HG02588 (cell line): ENCODE data around the gene SIX2.

Experiments
- ATAC-seq: cut with Tn5 transposase; IDR thresholded peaks from one replicate; pipeline ENCODE4 v1.9.1; 2021; ENCODE audit warnings: mild to moderate bottlenecking, moderate library complexity; ENCODE audit not compliant: unreplicated experiment

The SIX2 gene

GRCh38 chr2:45020439-45020838 is 11.2 kb upstream of the SIX2 start:
- no peak for ATAC-seq

GRCh38 chr2:45018023-45018422 is 8.8 kb upstream of the SIX2 start:
- no peak for ATAC-seq

DNA sequence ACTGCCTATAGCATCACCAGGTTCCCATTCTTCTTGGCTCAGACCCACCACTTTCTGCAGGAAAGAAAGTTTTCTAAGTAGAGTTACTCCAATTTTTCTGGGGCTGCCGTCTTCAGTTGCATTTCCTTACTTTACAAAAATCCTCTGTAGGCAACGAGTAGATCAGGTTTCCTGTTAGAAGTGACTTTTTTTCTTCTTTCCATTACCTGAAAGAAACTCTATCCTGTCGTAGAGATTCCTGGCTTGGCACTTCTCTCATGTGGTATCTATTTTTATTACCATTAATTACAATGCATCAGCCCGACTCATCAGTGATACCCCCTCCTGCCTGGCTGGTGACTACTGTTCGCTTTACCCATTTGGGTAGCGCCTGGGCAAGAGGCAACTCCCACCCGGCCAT is 5.6 kb upstream of the SIX2 start:
- no peak for ATAC-seq

GRCh38 chr2:45014016-45014702 is 4.9 kb upstream of the SIX2 start:
- no peak for ATAC-seq

- no peak for ATAC-seq
Observed at GRCh38 chr2:45013229-45014015, 4.2 kb upstream of the SIX2 start.

- ATAC-seq = no peak
Observed at GRCh38 chr2:45012733-45013132, 3.5 kb upstream of the SIX2 start.

GRCh38 chr2:45011621-45012602 is 2.7 kb upstream of the SIX2 start:
- no peak for ATAC-seq

DNA sequence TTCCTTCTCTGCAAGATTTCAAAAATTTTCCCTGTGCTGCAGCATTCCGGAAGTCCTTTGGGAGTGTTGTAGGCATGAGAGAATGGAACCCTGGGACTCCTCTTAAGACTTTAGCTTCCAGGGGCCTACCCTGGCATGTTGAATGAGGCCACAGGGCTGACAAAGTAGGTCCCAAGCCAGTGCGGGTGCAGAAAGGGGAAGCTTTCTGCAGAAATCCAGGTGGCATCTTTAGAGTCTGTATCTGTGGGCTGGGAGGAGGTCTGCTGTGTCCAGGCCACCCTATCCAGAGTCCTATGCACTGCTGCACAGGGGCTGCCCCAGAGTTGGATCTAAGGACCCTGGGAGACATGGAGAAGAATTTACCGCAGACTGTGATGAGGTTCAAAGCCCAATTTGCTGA is 1.9 kb upstream of the SIX2 start:
- no peak for ATAC-seq

DNA sequence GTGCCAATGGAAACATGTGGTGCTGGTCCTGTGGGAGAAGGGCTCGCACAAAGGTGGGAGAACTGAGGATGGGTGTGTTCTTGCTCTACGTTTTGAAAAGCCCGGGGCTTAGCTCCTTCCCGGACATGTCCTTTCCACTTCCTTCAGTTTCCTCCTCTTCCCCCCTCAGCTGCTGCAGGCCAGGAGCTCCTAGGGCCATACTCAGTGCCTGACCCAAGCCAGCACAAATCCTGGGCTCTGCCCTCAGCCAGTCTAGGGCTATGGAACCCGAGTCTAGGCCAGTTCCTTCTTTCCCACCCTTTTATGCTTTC is 1.4 kb upstream of the SIX2 start:
- ATAC-seq = no peak

- no peak for ATAC-seq
Observed at GRCh38 chr2:45009928-45010701, 863 bp upstream of the SIX2 start.

- no peak for ATAC-seq
Observed at GRCh38 chr2:45008296-45009129, 739 bp downstream of the SIX2 start.

DNA sequence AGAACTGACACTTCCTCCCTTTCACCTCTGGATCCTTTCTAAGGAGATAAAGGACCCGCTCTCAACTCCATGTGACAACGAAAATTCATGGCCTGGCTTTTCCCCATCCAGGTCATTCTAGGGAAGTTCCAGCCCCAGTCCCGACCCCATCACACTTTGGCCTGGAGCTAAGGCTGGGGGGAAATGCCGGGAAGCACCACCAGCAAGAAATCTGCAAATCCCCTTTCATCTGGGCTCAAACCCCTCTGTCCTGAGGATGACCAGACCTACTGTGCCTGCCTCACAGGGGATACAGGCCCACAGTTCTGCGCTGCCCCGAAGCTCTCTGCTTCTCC is 1.3 kb downstream of the SIX2 start:
- ATAC-seq = no peak

DNA sequence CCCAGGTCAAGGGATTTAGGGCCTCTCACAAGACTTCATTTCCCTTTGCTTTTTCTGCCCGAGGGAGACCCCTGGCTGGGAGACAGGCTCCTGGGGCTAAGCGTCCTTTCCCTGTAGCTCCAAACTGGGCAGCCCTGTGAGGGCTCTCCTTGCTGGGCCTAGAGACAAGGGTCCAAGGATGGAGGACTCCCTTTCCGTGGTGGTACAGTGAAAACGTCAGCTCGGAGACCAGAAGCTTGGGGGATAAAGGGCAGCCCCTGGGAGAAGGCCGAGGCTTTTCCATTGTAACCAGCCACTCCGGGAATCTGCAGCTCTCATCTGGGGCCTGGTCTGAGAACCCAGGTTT is 2.3 kb downstream of the SIX2 start:
- no peak for ATAC-seq

- no peak for ATAC-seq
Observed at GRCh38 chr2:45006041-45006941, 3.0 kb downstream of the SIX2 start.

GRCh38 chr2:45005261-45006002 is 3.8 kb downstream of the SIX2 start:
- ATAC-seq = no peak

GRCh38 chr2:45004562-45005191 is 4.6 kb downstream of the SIX2 start:
- ATAC-seq = no peak

GRCh38 chr2:45003579-45004551 is 5.4 kb downstream of the SIX2 start:
- no peak for ATAC-seq
